Activated T-helper 9 cell treated with anti-CD3 and anti-CD28 coated beads, Interleukin-2, amount 50 U/mL, for 16 hours (primary cell): Measurements from ENCODE around the gene MYO9A.
"Not testable (repeated sequence)": the region's sequence is repeated elsewhere in the genome, so short reads cannot be mapped to it uniquely, and the experiment has no call there.

ENCODE experiments used
- DNase-seq: peaks from one replicate; pipeline ENCODE4 v3.0.0-alpha.2; 2020; ENCODE audit warnings: low read depth

Gene MYO9A

GRCh38 chr15:72136170-72137051 is 18.5 kb upstream of the MYO9A start:
- DNase-seq, result no peak

GRCh38 chr15:72135719-72136118 is 17.8 kb upstream of the MYO9A start:
- no peak for DNase-seq

GRCh38 chr15:72133211-72133610 is 15.3 kb upstream of the MYO9A start:
- no peak for DNase-seq

- DNase-seq, result no peak
These were observed 14.0 kb upstream of the MYO9A start for GRCh38 chr15:72131922-72132321.

GRCh38 chr15:72130272-72130671 is 12.3 kb upstream of the MYO9A start:
- no peak for DNase-seq

GRCh38 chr15:72128359-72128758 is 10.4 kb upstream of the MYO9A start:
- no peak for DNase-seq

- DNase-seq, result no peak
These were observed 9.9 kb upstream of the MYO9A start for GRCh38 chr15:72127724-72128322.

- DNase-seq, result no peak
These were observed 6.3 kb upstream of the MYO9A start for GRCh38 chr15:72124218-72124617.

GRCh38 chr15:72117486-72118016 is 399 bp downstream of the MYO9A start:
- DNase-seq, result peak; percentile 54

- peak; percentile 4 for DNase-seq
These were observed 1.0 kb downstream of the MYO9A start for GRCh38 chr15:72116731-72117485.

GRCh38 chr15:72113347-72114031 is 4.5 kb downstream of the MYO9A start:
- DNase-seq, result no peak

GRCh38 chr15:72112805-72113204 is 5.1 kb downstream of the MYO9A start:
- no peak for DNase-seq

GRCh38 chr15:72112116-72112515 is 5.8 kb downstream of the MYO9A start:
- DNase-seq, result no peak

GRCh38 chr15:72110355-72110754 is 7.6 kb downstream of the MYO9A start:
- no peak for DNase-seq

GRCh38 chr15:72106068-72106467 is 11.9 kb downstream of the MYO9A start:
- no peak for DNase-seq

GRCh38 chr15:72105111-72105510 is 12.8 kb downstream of the MYO9A start:
- no peak for DNase-seq

GRCh38 chr15:72100551-72100950 is 17.4 kb downstream of the MYO9A start:
- DNase-seq, result not testable (repeated sequence)

GRCh38 chr15:72099155-72099554 is 18.8 kb downstream of the MYO9A start:
- DNase-seq, result no peak

- no peak for DNase-seq
These were observed 19.9 kb downstream of the MYO9A start for GRCh38 chr15:72098040-72098439.

GRCh38 chr15:72096796-72097195 is 21.2 kb downstream of the MYO9A start:
- no peak for DNase-seq

GRCh38 chr15:72092691-72093090 is 25.3 kb downstream of the MYO9A start:
- DNase-seq, result no peak

GRCh38 chr15:72092006-72092405 is 25.9 kb downstream of the MYO9A start:
- no peak for DNase-seq
